Stimulated activated CD4-positive, alpha-beta T cell treated with anti-CD3 and anti-CD28 coated beads, TNF-alpha, amount 100 ng/mL, for 48 hours (primary cell): ENCODE measurements around the gene DMD.

Source experiments
- DNase-seq, 3 donors: peaks; one replicate each; pipeline ENCODE4 v3.0.0-alpha.2; 2020; ENCODE audit warnings: low read depth in 3 of 3

The DMD gene

DNA sequence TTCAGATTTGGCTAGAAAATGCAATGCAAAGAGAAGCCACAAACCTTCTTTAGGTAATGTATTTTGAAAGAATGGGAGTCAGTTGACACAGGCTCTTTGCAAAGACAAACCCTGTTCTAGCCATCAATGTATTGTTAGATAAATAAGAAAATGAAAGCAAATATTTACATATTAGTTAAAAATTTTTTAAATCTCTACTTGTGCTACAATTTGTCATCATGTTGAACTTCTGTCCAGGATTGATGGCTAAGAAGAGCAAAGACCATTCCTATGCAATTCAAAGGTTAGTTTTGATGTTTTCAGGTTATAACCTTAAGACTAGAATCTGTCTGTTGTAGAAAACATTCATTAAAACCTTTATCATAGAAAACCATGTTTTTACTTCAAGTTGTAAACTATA is 1350.7 kb downstream of the DMD start:
- no peak for DNase-seq

DNA sequence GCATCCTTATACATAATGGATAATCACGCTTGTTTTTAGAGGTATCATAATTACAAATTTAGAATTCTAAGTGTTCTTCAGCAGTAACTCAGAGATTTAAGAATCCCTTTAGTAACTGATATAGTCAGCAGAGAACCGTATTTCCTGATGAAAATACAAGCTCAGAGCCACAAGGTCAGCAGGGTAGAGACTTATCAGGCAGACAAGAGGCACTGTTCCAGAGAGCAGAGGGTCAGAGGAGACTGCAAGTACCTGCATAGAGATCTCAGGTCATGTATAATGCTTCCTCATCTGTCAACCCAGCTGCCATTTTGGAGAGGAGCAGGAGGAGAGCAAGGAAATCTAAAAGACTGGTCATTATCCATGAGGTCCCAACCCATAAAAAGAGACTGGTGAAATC is 1352.4 kb downstream of the DMD start:
- no peak for DNase-seq

DNA sequence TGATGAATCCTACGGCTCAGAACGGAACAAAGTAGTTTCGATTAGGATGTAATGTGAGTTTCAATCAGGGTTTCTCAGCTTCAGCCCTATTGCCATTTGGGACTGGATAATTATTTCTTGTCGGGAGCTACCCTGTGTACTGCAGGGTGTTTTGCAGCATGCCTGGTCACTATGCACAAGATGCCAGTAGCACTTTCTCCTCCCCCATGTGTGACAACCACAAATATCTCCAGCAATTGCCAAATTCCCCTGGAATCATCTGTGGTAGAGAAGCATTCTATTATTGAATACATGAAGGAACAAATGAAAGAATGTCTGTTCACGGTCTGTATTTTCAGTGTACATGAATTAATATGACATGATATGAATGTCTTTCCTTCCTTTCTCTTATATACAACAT is 1356.6 kb downstream of the DMD start:
- DNase-seq, result no peak

DNA sequence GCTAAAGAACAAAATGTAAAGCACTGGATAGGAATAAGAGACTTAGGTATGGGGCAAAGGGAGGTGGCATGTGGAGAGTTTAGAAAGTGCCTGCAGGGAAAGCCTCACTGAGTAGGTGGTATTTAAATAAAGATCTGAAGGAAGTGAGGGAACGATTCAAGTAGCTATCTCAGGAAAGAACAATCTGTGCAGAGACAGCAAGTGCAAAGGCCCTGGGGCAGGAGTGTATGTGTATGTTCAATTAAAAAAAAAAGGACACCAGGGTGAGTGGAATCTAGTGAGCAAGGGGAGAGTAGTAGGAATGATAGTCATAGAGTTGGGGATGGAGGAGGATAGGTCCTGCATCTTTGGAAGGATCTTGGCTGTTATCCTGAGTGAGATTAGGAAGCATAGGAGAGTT is 1359.6 kb downstream of the DMD start:
- DNase-seq, result no peak

DNA sequence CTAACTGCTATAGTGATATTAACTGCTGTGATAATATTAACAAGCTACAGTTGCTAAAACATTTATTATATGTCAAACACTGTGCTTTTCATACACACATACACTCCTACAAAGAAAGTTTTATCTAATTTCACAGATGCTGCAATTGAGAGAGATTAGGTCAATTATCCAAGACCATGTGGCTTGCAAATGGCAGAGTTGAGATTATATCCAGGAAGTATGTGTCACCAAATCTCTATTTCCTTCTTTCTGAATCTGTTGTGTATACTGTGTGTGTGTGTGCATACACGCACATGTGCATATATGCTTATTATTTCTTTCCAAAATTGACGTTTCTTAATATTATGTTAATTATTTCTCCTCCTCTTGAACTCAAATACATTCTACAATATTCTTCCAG is 1363.6 kb downstream of the DMD start:
- DNase-seq, result no peak

- DNase-seq, result no peak
Measured at GRCh38 chrX:31845003-31845402, 1366.3 kb downstream of the DMD start.

- no peak for DNase-seq
Measured at GRCh38 chrX:31838617-31839016, 1372.7 kb downstream of the DMD start.

- no peak for DNase-seq
Measured at GRCh38 chrX:31837445-31838049, 1373.8 kb downstream of the DMD start.

DNA sequence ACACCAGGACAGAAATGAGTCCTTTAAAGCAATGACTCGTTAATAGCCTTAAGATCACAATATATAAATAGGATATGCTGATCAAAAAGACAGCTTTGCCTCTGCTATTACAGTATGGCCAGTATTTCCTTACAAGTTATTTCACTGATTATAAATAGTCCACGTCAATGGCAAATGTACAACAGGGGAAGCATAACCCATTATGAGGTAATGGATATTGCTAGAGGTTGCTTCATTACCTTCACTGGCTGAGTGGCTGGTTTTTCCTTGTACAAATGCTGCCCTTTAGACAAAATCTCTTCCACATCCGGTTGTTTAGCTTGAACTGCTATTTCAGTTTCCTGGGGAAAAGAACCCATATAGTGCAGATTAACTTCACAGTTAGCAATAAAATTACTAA is 1374.9 kb downstream of the DMD start:
- no peak for DNase-seq

DNA sequence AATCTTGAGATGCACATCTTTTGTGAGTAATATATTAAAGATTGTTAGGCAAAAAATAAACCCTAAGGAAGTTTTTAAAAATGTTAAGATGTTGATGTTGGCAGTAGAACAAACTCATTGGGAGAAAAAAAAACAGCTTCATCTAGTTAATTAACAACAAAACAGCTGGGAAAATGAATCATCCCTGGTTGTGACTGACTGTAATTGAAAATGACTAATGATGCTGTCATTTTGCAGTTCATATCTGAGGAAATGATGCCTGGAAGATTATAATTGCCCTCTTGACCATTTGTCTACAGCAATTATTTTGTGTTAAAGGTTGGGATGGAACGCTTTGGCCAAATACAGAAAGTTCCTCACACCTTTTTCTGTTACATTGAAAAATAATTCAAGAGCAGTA is 1379.1 kb downstream of the DMD start:
- no peak for DNase-seq

- no peak for DNase-seq
Measured at GRCh38 chrX:31820430-31821210, 1390.7 kb downstream of the DMD start.

DNA sequence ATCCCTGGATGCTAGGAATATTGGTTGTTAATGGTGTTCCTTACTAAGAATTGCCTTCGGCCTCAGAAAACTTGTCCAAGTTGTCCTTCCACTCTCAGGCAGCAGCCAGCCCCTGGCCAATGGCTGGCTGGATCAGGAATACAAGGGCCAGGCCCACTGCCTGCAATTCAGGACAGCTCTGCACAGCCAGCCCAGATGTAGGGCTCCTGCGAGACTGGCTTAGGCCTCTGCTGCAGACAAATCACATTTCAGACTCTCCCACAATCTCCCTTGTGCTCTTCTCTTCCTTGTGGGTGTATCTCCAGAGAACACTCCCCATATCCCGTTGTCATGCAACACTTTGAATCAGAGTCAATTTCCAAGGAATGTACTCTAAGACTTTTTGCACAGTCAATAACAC is 1391.9 kb downstream of the DMD start:
- DNase-seq, result no peak

GRCh38 chrX:31811106-31811505 is 1400.2 kb downstream of the DMD start:
- no peak for DNase-seq

- no peak for DNase-seq
Measured at GRCh38 chrX:31808357-31808756, 1403.0 kb downstream of the DMD start.

GRCh38 chrX:31807165-31807564 is 1404.2 kb downstream of the DMD start:
- DNase-seq, result no peak

GRCh38 chrX:31805781-31806180 is 1405.6 kb downstream of the DMD start:
- DNase-seq, result no peak

DNA sequence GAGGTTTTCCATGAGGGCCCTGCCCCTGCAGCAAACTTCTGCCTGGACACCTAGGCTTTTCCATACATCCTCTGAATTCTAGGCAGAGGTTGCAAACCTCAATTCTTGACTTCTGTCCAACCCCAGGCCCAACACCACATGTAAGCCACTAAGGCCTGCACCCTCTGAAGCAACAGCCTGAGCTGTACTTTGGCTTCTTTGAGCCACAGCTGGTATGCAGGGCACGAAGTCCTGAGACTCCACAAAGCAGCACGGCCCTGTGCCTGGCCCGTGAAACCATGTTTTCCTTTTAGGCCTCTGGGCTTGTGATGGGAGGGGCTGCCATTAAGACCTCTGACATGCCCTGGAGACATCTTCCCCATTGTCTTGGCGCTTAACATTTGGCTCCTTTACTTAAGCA is 1411.1 kb downstream of the DMD start:
- no peak for DNase-seq

- no peak for DNase-seq
Measured at GRCh38 chrX:31796624-31797023, 1414.7 kb downstream of the DMD start.

GRCh38 chrX:31747411-31747810 is 1463.9 kb downstream of the DMD start:
- DNase-seq, result no peak

DNA sequence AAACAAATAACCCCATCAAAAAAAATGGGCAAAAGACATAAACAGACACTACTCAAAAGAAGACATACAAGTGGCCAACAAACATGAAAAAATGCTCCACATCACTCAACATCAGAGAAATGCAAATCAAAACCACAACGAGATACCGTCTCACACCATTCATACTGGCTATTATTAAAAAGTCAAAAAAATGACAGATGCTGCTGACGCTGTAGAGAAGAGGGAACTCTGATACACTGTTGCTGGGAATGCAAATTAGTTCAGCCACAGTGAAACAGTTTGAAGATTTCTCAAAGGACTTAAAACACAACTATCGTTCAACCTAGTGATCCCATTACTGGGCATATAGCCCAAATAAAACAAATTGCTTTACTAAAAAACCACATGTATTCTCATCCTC is 1468.3 kb downstream of the DMD start:
- no peak for DNase-seq

DNA sequence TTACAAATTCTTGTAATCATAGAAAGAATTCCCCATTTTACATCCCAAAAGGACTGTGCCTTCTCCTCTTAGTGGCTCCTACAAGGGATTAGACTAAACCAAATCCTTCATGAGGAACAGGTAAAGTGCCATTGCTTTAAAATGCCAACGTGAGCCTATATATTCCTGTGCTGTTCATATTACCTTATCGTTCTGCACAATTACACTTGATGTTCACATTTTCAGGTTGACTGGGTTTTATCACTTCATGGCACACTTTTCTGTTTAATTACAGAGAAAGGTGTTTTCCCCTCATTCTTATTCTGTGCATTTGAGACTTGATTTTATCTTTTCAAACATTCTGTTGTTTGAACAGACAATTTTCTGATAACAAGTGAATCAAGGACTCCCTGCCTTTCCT is 1493.9 kb downstream of the DMD start:
- no peak for DNase-seq

- no peak for DNase-seq
Measured at GRCh38 chrX:31715675-31716074, 1495.7 kb downstream of the DMD start.

DNA sequence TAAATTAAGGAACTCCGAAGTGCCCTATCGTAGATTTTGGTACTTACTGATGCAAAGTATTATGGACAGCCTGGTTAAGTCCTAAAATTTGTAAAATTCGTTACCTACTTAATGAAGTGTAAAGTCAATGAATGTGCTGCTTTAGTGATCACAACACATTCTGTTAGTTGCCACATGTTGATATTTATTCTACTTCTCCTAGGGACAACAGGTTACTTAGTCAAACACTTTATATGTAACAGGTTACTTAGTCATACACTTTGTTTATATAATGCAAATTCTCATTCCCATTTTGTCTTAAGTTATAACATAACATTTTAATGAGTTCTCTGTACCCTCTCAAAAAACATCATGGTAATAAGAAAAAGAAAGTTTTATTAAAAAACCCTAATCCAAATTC is 1496.6 kb downstream of the DMD start:
- no peak for DNase-seq

GRCh38 chrX:31713120-31713519 is 1498.2 kb downstream of the DMD start:
- no peak for DNase-seq
